ENCODE results near the gene CST8.

The CST8 gene

GRCh38 chr20:23544133-23544532 lies 53.2 kb downstream of the CST8 start:
- Histone ChIP-seq H3K36me3 (replicated peaks) (no peaks in the 10 kb centered on the region), H3K4me3 (ENCODE audit: low read depth, low read length) (no peak overlapping the region), H3K27ac (no peak overlapping the region), H3K27me3 (replicated peaks) (no peaks in the 10 kb centered on the region)
- DNase-seq = no peak
- TF ChIP-seq, protein P1, sequence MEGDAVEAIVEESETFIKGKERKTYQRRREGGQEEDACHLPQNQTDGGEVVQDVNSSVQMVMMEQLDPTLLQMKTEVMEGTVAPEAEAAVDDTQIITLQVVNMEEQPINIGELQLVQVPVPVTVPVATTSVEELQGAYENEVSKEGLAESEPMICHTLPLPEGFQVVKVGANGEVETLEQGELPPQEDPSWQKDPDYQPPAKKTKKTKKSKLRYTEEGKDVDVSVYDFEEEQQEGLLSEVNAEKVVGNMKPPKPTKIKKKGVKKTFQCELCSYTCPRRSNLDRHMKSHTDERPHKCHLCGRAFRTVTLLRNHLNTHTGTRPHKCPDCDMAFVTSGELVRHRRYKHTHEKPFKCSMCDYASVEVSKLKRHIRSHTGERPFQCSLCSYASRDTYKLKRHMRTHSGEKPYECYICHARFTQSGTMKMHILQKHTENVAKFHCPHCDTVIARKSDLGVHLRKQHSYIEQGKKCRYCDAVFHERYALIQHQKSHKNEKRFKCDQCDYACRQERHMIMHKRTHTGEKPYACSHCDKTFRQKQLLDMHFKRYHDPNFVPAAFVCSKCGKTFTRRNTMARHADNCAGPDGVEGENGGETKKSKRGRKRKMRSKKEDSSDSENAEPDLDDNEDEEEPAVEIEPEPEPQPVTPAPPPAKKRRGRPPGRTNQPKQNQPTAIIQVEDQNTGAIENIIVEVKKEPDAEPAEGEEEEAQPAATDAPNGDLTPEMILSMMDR (IDR thresholded peaks at IDR 0.05; ENCODE audit: low read depth, low read length, missing control alignments) = no peak
- in situ Hi-C loops (cut with HindIII; ENCODE audit: low pct_ligation_motif_present, low sequenced_read_pairs) = no loop called here

Data from brain microvascular endothelial cell (primary cell).